AG04449 (cell line): ENCODE data around the gene KCNQ1OT1.

ENCODE experiments used
- CTCF ChIA-PET: fragments of 350-600 bp; formaldehyde crosslinking; extraction: SDS; loops from one replicate; lab custom pipeline; 2021; ENCODE audit warnings: antibody characterized with exemption; lab: Yijun Ruan, JAX
- POLR2A ChIA-PET: fragments of 400-600, 350-600 bp; formaldehyde crosslinking; extraction: SDS; loops from one replicate; lab custom pipeline; 2020; ENCODE audit warnings: antibody characterized with exemption, inconsistent platforms; lab: Yijun Ruan, JAX
- DNase-seq: peaks from one replicate; pipeline ENCODE4 v3.0.0-alpha.2; 2010; ENCODE audit warnings: low read depth, low spot score
- H3K4me3 ChIP-seq: 2 replicates; pipeline ENCODE4 v1.5.1; 2011; ENCODE audit warnings: low read depth, mild to moderate bottlenecking, control low read depth, low read length
- CTCF ChIP-seq: IDR thresholded peaks from one replicate; pipeline ENCODE4 v1.5.1; 2011; ENCODE audit warnings: mild to moderate bottlenecking, moderate library complexity, low read length, control low read depth, inconsistent platforms; ENCODE audit not compliant: insufficient read depth; ENCODE audit errors: missing control alignments

Gene KCNQ1OT1

GRCh38 chr11:2580061-2580421, 119.8 kb downstream of the KCNQ1OT1 start:
- TF ChIP-seq CTCF: no peak
- ChIA-PET POLR2A (no interaction called here), CTCF (no interaction called here)
- H3K4me3 ChIP-seq: no peak overlapping the region
- DNase-seq: no peak

GRCh38 chr11:2579315-2580060, 120.3 kb downstream of the KCNQ1OT1 start:
- no peak overlapping the region for H3K4me3 ChIP-seq
- POLR2A ChIA-PET: no interaction called here
- TF ChIP-seq CTCF: no peak
- no peak for DNase-seq
- CTCF ChIA-PET: no interaction called here

DNA sequence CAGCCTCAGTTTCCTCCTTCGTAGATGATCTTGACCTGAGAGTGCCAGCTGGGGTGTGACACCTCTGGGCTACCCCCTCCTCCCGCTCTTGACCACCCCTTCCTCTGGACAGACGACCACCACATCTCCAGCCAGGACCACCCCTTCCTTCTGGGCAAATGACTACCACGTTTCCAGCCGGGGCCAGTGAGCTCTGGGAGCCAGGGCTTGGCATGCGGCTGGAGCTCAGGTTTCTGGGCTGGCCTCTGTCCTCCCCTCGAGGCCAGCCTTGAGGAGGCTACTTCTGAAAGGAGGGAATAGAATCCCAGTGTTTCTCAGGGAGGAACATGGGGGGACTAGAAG, 120.9 kb downstream of the KCNQ1OT1 start:
- CTCF ChIA-PET: no interaction called here
- no peak for DNase-seq
- TF ChIP-seq CTCF: no peak
- H3K4me3 ChIP-seq: no peak overlapping the region
- POLR2A ChIA-PET: no interaction called here

DNA sequence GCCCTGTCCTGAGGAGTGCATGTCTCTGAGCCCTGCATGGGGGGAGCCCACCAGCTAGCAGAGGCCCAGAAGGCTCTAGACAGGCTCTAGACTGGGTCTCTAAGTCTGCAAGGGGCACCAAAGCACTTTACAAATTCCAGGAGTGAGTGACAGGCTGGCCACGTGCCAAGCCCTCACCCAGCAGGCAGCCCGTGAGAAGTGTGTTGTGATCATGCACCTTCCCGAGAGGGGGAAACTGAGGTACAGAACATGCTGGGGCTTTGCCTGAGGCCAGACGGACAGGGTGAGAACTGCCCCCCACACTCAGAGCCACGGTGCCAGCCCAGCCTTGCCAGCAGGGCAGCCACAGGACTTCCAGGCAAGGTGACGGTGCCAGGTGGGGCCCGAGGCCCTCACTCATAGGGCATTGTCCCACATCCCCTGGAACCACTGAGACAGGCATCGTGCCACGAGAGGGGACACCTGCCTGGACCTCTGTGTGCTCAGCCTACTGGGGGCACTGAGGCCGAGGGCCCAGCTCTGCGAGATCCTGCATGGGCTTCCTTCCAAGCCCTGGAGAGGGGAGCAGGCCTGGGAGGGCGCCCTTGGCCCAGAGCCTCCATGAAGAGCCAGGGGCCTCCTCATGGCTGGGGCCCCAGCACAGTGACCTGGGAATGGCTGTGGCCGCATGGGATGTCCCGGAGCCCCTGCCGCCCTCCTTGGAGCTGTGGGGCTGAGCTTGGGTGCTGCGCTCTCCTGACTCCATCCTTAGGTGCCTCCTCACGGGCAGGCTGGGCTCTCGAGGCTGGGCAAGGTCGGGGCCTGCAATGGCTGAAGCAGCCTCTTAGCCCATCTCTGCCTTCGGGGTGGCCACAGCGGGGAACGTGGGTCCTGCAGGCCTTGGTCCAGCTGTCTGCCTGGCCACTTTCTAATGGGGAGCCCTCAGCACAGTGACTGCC, 121.5 kb downstream of the KCNQ1OT1 start:
- no peak for TF ChIP-seq CTCF
- DNase-seq: no peak
- POLR2A ChIA-PET: no interaction called here
- CTCF ChIA-PET: no interaction called here
- H3K4me3 ChIP-seq: no peak overlapping the region

DNA sequence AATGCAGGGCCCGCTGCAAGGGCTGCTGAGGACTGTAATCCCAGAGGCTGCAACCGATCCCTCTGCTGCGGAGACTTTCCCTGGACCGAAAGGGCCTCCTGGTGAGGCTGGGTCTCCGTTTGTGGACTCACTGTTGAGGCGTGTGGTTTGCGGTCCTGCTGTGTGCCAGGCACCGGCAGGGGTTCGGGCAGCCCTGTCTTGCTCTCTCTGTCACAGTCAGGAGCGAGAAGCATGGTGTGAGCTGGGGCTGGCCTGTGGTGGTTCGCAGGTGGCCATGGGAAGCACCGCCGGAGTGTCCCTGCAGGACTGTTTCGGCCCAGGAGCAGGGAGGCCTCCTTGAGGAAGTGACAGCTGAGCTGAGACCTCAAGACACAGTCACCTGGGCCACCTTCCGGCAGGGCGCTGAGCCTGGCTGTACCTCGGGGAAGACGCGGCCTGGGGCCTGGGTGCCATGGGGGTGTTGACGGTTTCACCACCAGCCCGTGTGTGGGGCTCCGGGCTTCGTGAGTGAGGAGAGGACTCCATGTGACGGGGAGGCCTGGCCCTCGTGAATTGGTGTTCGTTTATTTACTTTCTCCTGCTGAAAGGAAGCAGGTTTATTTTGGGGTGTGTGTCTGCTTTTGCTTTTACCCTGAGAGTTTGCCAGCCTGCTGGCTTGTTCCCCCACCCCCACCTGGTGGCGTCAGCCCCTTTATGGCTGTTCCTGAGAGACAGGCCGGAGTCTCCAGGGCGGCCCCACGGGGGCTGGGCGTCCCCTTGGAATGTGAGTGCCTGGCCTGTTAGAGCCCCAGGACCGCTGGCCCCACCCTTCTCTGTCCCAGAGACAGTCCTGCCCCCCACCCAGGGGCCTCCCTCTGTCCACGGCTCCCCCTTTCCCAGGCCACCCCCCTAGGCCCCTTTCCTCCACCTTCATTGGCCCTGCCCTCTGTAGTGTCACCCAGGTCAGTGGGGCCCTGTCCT, 122.5 kb downstream of the KCNQ1OT1 start:
- CTCF ChIA-PET: no interaction called here
- POLR2A ChIA-PET: no interaction called here
- TF ChIP-seq CTCF: no peak
- H3K4me3 ChIP-seq: no peak overlapping the region
- DNase-seq: no peak
